ENCODE measurements around the gene SNORC. TPM values are rescaled to one million over a fixed set of nuclear protein-coding genes. Genes with fewer than 3 reads are reported as not detected.

Gene SNORC
- total and polyA plus RNA-seq, 2 donors (not counting 1 experiment from before 2014, with no cell fraction given) = 0.91 to 0.94 TPM

DNA sequence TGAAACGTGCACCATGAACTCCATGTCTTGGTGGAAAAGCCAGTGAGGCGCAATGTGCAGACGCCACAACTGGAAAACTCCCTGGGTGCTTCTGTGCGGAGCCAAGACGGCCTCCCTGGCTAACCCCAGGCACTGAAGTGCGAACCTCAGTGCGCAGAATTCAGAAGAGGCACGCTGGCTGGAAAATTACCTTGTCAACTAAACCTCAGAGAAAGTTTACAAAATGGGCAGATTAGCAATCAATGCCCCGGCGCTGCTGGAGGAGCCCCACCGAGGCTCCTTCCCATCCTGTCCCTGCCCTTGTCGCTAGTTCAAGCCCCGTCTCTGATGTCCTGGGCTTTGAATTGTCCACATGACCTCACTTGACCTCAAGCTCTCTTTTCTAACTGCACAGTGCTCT is 22.2 kb downstream of the SNORC start:
- Mint-ChIP-seq H3K27me3 (peaks cover 27% of the 10 kb centered on the region), H3K27ac (no peak overlapping the region), H3K9me3 (ENCODE audit: insufficient read depth) (no peaks in the 10 kb centered on the region), H3K4me1 (no peaks in the 10 kb centered on the region), H3K4me3 (no peak overlapping the region)
- CTCF ChIA-PET = no interaction called here
- ATAC-seq (ENCODE audit: low read depth) = no peak
- WGBS (ENCODE audit: insufficient coverage) = 91% methylated on average over 13 of the region's 13 CpGs
- no peak for DNase-seq
- H4K20me1 ChIP-seq (ENCODE audit: control insufficient read depth, insufficient read depth, low read length, poor library complexity, severe bottlenecking) = no peaks in the 10 kb centered on the region
- POLR2A ChIA-PET = no interaction called here
- no peak overlapping the region for H3K4me3 ChIP-seq (ENCODE audit: control extremely low read depth in 1 of 5, extremely low read depth in 1 of 5, insufficient read depth in 1 of 5, low read depth in 2 of 5, low read length in 4 of 5)
- no peaks in the 10 kb centered on the region for H3K79me2 ChIP-seq (ENCODE audit: control insufficient read depth, insufficient read depth, low read length)
- no peaks in the 10 kb centered on the region for H3K36me3 ChIP-seq (replicated peaks in 1 of 2; ENCODE audit: control extremely low read depth in 1 of 2, control insufficient read depth in 1 of 2, extremely low read depth in 1 of 2, insufficient read depth in 2 of 2, low read length in 1 of 2)
- TF ChIP-seq EZH2 (IDR thresholded peaks at IDR 0.05; ENCODE audit: borderline replicate concordance, insufficient read depth, low read depth, low read length, poor library complexity, severe bottlenecking) = no peak
- TF ChIP-seq, protein P1, sequence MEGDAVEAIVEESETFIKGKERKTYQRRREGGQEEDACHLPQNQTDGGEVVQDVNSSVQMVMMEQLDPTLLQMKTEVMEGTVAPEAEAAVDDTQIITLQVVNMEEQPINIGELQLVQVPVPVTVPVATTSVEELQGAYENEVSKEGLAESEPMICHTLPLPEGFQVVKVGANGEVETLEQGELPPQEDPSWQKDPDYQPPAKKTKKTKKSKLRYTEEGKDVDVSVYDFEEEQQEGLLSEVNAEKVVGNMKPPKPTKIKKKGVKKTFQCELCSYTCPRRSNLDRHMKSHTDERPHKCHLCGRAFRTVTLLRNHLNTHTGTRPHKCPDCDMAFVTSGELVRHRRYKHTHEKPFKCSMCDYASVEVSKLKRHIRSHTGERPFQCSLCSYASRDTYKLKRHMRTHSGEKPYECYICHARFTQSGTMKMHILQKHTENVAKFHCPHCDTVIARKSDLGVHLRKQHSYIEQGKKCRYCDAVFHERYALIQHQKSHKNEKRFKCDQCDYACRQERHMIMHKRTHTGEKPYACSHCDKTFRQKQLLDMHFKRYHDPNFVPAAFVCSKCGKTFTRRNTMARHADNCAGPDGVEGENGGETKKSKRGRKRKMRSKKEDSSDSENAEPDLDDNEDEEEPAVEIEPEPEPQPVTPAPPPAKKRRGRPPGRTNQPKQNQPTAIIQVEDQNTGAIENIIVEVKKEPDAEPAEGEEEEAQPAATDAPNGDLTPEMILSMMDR (IDR thresholded peaks at IDR 0.05) = no peak
- no peak overlapping the region for H3K9ac ChIP-seq (ENCODE audit: low read length)
- no peak overlapping the region for H2AFZ ChIP-seq (ENCODE audit: insufficient read depth, low read depth, low read length, poor library complexity, severe bottlenecking)
- no peaks in the 10 kb centered on the region for H3K4me1 ChIP-seq (ENCODE audit: control insufficient read depth in 2 of 2, insufficient read depth in 2 of 2, low read length in 2 of 2)
- intact Hi-C loops (cut with micrococcal nuclease) = no loop called here
- no peak overlapping the region for H3K4me2 ChIP-seq (replicated peaks; ENCODE audit: low read depth, low read length, poor library complexity, severe bottlenecking)
- peaks cover 0 to 10% (median 0%) of the 10 kb centered on the region in 4 experiments for H3K27me3 ChIP-seq (replicated peaks in 1 of 4; ENCODE audit: control extremely low read depth in 1 of 4, control insufficient read depth in 3 of 4, insufficient read depth in 4 of 4, low read length in 3 of 4)
- H3K27ac ChIP-seq (ENCODE audit: low read length in 2 of 2) = no peak overlapping the region
- no peaks in the 10 kb centered on the region for H3K9me3 ChIP-seq (ENCODE audit: control extremely low read depth in 1 of 3, control insufficient read depth in 2 of 3, insufficient read depth in 1 of 3, low read length in 2 of 3)

DNA sequence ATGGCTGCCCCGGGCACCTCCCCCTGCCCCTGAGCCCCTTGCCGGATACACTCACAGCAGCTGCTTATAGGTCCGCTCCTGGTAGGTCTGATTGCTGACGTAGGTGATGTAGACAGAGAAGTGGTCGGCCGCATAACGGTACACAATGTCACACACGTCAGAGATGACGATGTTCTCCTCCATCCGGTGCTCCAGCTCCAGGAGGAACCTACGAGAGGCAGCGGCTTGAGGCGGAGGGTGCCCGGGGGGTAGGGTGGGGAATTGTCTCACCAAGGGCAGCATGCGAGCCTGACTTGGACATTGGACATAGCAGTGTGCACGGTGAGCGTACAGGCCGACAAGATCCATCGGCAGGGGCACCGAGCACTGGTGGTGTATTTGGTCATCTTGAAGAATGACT is 22.8 kb downstream of the SNORC start:
- Histone ChIP-seq H3K4me1 (ENCODE audit: control insufficient read depth in 2 of 2, insufficient read depth in 2 of 2, low read length in 2 of 2) (no peaks in the 10 kb centered on the region), H3K79me2 (ENCODE audit: control insufficient read depth, insufficient read depth, low read length) (no peaks in the 10 kb centered on the region), H3K27ac (ENCODE audit: low read length in 2 of 2) (no peak overlapping the region), H3K36me3 (replicated peaks in 1 of 2; ENCODE audit: control extremely low read depth in 1 of 2, control insufficient read depth in 1 of 2, extremely low read depth in 1 of 2, insufficient read depth in 2 of 2, low read length in 1 of 2) (no peaks in the 10 kb centered on the region), H4K20me1 (ENCODE audit: control insufficient read depth, insufficient read depth, low read length, poor library complexity, severe bottlenecking) (no peaks in the 10 kb centered on the region), H3K4me2 (replicated peaks; ENCODE audit: low read depth, low read length, poor library complexity, severe bottlenecking) (no peak overlapping the region), H3K9ac (ENCODE audit: low read length) (no peak overlapping the region), H3K4me3 (ENCODE audit: control extremely low read depth in 1 of 5, extremely low read depth in 1 of 5, insufficient read depth in 1 of 5, low read depth in 2 of 5, low read length in 4 of 5) (no peak overlapping the region), H3K9me3 (ENCODE audit: control extremely low read depth in 1 of 3, control insufficient read depth in 2 of 3, insufficient read depth in 1 of 3, low read length in 2 of 3) (no peaks in the 10 kb centered on the region), H2AFZ (ENCODE audit: insufficient read depth, low read depth, low read length, poor library complexity, severe bottlenecking) (no peak overlapping the region), H3K27me3 (replicated peaks in 1 of 4; ENCODE audit: control extremely low read depth in 1 of 4, control insufficient read depth in 3 of 4, insufficient read depth in 4 of 4, low read length in 3 of 4) (peaks cover 0 to 10% (median 0%) of the 10 kb centered on the region in 4 experiments)
- H3K4me1 Mint-ChIP-seq = no peaks in the 10 kb centered on the region
- TF ChIP-seq, protein P1 (IDR thresholded peaks at IDR 0.05) = no peak
- TF ChIP-seq EZH2 (IDR thresholded peaks at IDR 0.05; ENCODE audit: borderline replicate concordance, insufficient read depth, low read depth, low read length, poor library complexity, severe bottlenecking) = no peak
- H3K4me3 Mint-ChIP-seq = no peak overlapping the region
- WGBS (ENCODE audit: insufficient coverage) = 92% methylated on average over 20 of the region's 20 CpGs
- H3K9me3 Mint-ChIP-seq (ENCODE audit: insufficient read depth) = no peaks in the 10 kb centered on the region
- ATAC-seq (ENCODE audit: low read depth) = no peak
- H3K27me3 Mint-ChIP-seq = peaks cover 27% of the 10 kb centered on the region
- CTCF ChIA-PET = no interaction called here
- no peak overlapping the region for H3K27ac Mint-ChIP-seq
- DNase-seq = no peak
- POLR2A ChIA-PET = no interaction called here
- intact Hi-C loops (cut with micrococcal nuclease) = no loop called here
